ENCODE data around the gene FTSJ1.

Gene FTSJ1

DNA sequence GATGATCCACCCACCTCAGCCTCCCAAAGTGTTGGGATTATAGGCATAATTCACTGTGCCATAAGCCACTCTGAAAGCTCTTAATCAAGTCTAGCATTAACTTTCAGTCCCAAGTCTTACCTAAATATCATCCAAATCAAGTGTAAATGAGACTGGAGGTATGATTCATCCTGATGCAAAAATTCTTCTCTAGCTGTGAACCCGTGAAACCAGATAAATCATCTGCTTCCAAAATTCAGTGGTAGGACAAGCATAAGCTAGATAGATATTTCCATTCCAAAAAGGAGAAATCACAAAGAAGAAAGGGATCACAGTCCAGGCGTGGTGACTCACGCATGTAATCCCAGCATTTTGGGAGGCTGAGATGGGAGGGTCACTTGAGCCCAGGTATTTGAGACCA lies 54.7 kb downstream of the FTSJ1 start:
- no peak for DNase-seq (ENCODE audit: low read depth)

DNA sequence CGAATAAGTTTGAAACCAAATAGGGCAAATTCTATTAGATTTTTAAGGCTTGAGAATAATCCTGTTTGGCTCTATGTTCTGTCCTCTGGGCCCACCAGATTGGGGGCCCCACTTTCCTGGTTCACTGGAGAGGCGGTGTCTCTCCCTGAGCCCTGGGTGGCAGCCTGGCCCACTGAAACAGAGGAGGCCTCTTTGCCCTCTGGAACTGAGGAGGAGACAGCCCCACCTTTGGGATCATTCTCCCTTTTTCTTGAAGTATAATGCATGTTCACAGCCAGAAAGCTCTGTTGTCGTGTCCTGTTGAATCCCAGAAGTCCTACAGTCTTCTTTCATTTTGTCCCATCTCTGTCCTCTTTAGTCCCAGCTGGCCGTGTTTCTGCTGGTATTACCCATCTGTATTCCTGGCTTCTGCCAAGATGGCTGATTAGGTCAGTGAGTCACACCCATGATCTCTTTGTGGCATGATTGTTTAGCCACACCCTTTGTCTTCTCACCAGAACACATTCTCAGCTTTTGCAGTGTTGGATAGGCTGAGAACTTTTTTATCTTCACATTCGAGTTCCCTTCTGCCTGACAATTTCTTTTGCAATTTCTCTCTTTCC lies 55.5 kb downstream of the FTSJ1 start:
- DNase-seq (ENCODE audit: low read depth) = no peak

DNA sequence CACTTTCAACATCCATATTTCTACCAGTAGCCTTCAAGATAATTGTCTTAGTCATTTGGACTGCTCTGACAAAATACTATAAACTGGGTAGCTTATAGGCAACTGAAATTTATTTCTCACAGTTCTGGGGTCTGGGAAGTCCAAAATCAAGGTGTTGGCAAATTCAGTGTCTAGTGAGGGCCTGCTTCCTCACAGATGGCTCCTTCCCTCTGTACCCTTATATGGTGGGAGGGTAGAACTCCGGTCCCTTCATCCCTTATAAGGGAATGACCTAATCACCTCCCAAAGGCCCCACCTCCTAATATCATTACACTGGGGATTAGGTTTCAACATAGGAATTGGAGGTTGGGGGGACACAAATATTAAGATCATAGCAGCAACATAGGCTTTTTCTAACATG lies 56.2 kb downstream of the FTSJ1 start:
- DNase-seq (ENCODE audit: low read depth) = no peak

DNA sequence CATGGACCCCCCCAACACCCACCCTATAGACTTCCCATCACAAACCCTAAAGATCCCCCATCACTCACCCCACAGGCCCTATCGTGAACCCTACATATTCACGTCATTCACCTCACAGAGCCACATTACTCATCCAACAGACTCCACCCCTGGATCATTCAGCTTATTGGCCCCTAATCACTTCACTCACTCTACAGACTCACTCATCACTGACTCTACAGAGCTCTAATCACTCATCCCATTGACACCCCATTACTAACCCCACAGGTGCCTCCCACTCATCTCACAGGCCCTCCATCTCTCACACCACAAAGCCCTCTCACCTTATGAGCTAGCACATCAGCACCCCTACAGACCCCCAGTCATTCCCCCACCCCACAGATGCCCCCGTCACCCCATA lies 57.2 kb downstream of the FTSJ1 start:
- no peak for DNase-seq (ENCODE audit: low read depth)
